WTC11 (cell line): ENCODE measurements around the gene PRUNE2. TPM values are rescaled to one million over a fixed set of nuclear protein-coding genes. Genes with fewer than 3 reads are reported as not detected.

ENCODE experiments used
- ATAC-seq: fragments of 200-7000 bp; cut with Tn5 transposase; 2 replicates; pipeline ENCODE4 v1.10.0; 2021; ENCODE audit warnings: mild to moderate bottlenecking, moderate library complexity
- CTCF ChIA-PET: fragments of 300-600 bp; sonication (Branson Sonifier 250); formaldehyde crosslinking; loops from one replicate; lab custom pipeline; 2021; ENCODE audit warnings: antibody characterized with exemption; lab: Charles Lee
- POLR2A ChIA-PET: fragments of 350-600 bp; sonication (Branson Sonifier 250); formaldehyde crosslinking; loops from one replicate; lab custom pipeline; 2021; ENCODE audit warnings: antibody characterized with exemption; lab: Charles Lee
- DNase-seq: peaks from one replicate; pipeline ENCODE4 v3.0.0; 2021; ENCODE audit warnings: low spot score
- H3K27ac Mint-ChIP-seq: 2 replicates; pipeline ENCODE4 v1.8.0; 2021; ENCODE audit warnings: mixed read lengths
- H3K27me3 Mint-ChIP-seq: 2 replicates; pipeline ENCODE4 v1.8.0; 2021; ENCODE audit warnings: low read depth, mild to moderate bottlenecking, moderate library complexity, mixed read lengths
- H3K36me3 Mint-ChIP-seq: 2 replicates; pipeline ENCODE4 v1.8.0; 2021; ENCODE audit warnings: mixed read lengths
- H3K4me1 Mint-ChIP-seq: 2 replicates; pipeline ENCODE4 v1.8.0; 2022; ENCODE audit warnings: mixed read lengths
- H3K4me3 Mint-ChIP-seq: 2 replicates; pipeline ENCODE4 v1.8.0; 2021; ENCODE audit warnings: mild to moderate bottlenecking, moderate library complexity, mixed read lengths
- H3K9me3 Mint-ChIP-seq: 2 replicates; pipeline ENCODE4 v1.8.0; 2021; ENCODE audit warnings: mixed read lengths
- ATF1 ChIP-seq: sonication (generic); formaldehyde crosslinking; IDR thresholded peaks from 2 replicates; pipeline ENCODE4 v1.8.1; 2023; ENCODE audit warnings: mild to moderate bottlenecking, moderate library complexity, missing genetic modification reagents
- CREB1 ChIP-seq: sonication (generic); formaldehyde crosslinking; IDR thresholded peaks from 2 replicates; pipeline ENCODE4 v1.8.0; 2023; ENCODE audit warnings: mild to moderate bottlenecking, missing genetic modification reagents
- ESRRA ChIP-seq: sonication (generic); formaldehyde crosslinking; IDR thresholded peaks from 2 replicates; pipeline ENCODE4 v1.8.1; 2022; ENCODE audit warnings: mild to moderate bottlenecking, missing genetic modification reagents, borderline replicate concordance
- FOXK1 ChIP-seq: sonication (generic); formaldehyde crosslinking; IDR thresholded peaks from 2 replicates; pipeline ENCODE4 v1.8.0; 2022; ENCODE audit warnings: mild to moderate bottlenecking, moderate library complexity, missing genetic modification reagents
- FOXP1 ChIP-seq: sonication (generic); formaldehyde crosslinking; IDR thresholded peaks from 2 replicates; pipeline ENCODE4 v1.8.0; 2022; ENCODE audit warnings: missing genetic modification reagents, mild to moderate bottlenecking, moderate library complexity, borderline replicate concordance
- MXD4 ChIP-seq: fragments of 250-450 bp; sonication (Bioruptor Pico); IDR thresholded peaks from 2 replicates; pipeline ENCODE4 v1.8.0; 2021; ENCODE audit warnings: mild to moderate bottlenecking, moderate library complexity, borderline replicate concordance
- RORB ChIP-seq: fragments of 250-450 bp; sonication (Bioruptor Pico); IDR thresholded peaks from 2 replicates; pipeline ENCODE4 v1.9.0; 2021; ENCODE audit warnings: mild to moderate bottlenecking
- ZNF416 ChIP-seq: fragments of 250-450 bp; sonication (Bioruptor Pico); IDR thresholded peaks from 2 replicates; pipeline ENCODE4 v1.9.0; 2021; ENCODE audit warnings: mild to moderate bottlenecking, inconsistent platforms
- total RNA-seq: library from RNA; stranded (reverse); gene quantifications from 3 replicates; pipeline ENCODE4 v1.2.3, GENCODE V29; 2021
- TF ChIP-seq, protein P1 (sequence below): fragments of 250-450 bp; sonication (Bioruptor Pico); IDR thresholded peaks from 2 replicates; pipeline ENCODE4 v2.1.2; 2022; ENCODE audit warnings: mild to moderate bottlenecking, moderate library complexity
- TF ChIP-seq, protein P2 (sequence below): sonication (generic); formaldehyde crosslinking; IDR thresholded peaks from 2 replicates; pipeline ENCODE4 v1.8.1; 2022; ENCODE audit warnings: missing genetic modification reagents, borderline replicate concordance
- TF ChIP-seq, protein P3 (sequence below): sonication (generic); formaldehyde crosslinking; IDR thresholded peaks from 2 replicates; pipeline ENCODE4 v1.8.0; 2023; ENCODE audit warnings: mild to moderate bottlenecking, missing genetic modification reagents
- TF ChIP-seq, protein P4 (sequence below): sonication (generic); formaldehyde crosslinking; IDR thresholded peaks from 2 replicates; pipeline ENCODE4 v1.8.0; 2022; ENCODE audit warnings: missing genetic modification reagents
- TF ChIP-seq, protein P5 (sequence below): sonication (generic); formaldehyde crosslinking; IDR thresholded peaks from 2 replicates; pipeline ENCODE4 v1.8.1; 2023; ENCODE audit warnings: mild to moderate bottlenecking, moderate library complexity, missing genetic modification reagents
- TF ChIP-seq, protein P6 (sequence below): sonication (generic); formaldehyde crosslinking; IDR thresholded peaks from 2 replicates; pipeline ENCODE4 v1.8.1; 2022; ENCODE audit warnings: mild to moderate bottlenecking, moderate library complexity, missing genetic modification reagents

PRUNE2 gene
- total RNA-seq, 1 experiment from 2014 or later: 13.1 TPM

DNA sequence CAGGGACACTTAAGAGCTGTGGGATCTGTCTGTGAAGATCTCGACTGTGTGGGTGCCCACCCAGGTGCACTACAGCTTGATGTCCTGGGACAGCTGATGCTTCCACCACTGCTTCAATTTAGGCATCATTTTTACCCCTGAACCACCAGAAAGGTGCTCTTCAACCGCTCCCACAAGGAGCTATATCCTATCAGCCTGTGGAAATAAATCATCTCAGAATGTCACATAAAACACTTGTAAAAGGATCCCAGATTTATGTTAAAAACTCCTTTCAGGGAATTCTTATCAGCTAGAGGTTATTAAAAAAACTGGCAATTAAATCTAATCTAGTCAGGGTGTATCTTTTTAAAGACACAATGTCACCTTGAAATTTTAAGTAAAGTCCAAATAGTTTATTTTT lies 224.4 kb downstream of the PRUNE2 start (continued):
- TF ChIP-seq, protein P1, sequence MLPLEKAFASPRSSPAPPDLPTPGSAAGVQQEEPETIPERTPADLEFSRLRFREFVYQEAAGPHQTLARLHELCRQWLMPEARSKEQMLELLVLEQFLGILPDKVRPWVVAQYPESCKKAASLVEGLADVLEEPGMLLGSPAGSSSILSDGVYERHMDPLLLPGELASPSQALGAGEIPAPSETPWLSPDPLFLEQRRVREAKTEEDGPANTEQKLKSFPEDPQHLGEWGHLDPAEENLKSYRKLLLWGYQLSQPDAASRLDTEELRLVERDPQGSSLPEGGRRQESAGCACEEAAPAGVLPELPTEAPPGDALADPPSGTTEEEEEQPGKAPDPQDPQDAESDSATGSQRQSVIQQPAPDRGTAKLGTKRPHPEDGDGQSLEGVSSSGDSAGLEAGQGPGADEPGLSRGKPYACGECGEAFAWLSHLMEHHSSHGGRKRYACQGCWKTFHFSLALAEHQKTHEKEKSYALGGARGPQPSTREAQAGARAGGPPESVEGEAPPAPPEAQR: no peak
- TF ChIP-seq, protein P2, sequence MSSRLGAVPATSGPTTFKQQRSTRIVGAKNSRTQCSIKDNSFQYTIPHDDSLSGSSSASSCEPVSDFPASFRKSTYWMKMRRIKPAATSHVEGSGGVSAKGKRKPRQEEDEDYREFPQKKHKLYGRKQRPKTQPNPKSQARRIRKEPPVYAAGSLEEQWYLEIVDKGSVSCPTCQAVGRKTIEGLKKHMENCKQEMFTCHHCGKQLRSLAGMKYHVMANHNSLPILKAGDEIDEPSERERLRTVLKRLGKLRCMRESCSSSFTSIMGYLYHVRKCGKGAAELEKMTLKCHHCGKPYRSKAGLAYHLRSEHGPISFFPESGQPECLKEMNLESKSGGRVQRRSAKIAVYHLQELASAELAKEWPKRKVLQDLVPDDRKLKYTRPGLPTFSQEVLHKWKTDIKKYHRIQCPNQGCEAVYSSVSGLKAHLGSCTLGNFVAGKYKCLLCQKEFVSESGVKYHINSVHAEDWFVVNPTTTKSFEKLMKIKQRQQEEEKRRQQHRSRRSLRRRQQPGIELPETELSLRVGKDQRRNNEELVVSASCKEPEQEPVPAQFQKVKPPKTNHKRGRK (CRISPR knock-in tag): no peak
- TF ChIP-seq, protein P3, sequence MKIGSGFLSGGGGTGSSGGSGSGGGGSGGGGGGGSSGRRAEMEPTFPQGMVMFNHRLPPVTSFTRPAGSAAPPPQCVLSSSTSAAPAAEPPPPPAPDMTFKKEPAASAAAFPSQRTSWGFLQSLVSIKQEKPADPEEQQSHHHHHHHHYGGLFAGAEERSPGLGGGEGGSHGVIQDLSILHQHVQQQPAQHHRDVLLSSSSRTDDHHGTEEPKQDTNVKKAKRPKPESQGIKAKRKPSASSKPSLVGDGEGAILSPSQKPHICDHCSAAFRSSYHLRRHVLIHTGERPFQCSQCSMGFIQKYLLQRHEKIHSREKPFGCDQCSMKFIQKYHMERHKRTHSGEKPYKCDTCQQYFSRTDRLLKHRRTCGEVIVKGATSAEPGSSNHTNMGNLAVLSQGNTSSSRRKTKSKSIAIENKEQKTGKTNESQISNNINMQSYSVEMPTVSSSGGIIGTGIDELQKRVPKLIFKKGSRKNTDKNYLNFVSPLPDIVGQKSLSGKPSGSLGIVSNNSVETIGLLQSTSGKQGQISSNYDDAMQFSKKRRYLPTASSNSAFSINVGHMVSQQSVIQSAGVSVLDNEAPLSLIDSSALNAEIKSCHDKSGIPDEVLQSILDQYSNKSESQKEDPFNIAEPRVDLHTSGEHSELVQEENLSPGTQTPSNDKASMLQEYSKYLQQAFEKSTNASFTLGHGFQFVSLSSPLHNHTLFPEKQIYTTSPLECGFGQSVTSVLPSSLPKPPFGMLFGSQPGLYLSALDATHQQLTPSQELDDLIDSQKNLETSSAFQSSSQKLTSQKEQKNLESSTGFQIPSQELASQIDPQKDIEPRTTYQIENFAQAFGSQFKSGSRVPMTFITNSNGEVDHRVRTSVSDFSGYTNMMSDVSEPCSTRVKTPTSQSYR (CRISPR knock-in tag): no peak
- no peak for TF ChIP-seq FOXP1

DNA sequence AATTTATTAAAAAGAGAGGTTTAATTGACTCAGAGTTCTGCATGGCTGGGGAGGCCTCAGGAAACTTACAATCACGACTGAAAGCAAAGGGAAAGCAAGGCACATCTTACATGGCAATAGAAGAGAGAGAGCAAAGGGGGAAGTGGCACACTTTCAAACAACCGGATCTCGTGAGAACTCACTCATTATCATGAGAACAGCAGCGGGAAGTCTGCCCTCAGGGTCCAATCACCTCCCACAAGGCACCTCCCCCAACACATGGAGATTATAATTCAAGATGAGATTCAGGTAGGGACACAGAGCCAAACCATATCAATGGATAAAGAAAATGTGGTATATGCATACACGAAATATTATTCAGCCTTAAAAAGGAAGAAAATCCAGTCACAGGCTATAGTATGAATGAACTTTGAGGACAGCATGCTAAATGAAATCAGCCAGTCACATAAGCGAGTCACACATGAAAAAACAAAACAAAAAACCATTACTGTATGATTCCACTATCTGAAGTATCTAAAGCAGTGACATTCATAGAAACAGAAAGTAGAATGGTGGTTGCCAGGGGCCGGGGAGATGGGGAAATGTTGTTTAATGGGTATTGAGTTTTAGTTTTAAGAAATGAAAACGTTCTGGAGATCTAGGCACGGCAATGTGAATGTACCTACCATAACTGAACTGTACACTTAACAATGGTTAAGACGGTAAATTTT lies 225.0 kb downstream of the PRUNE2 start:
- H3K4me1 Mint-ChIP-seq: peaks cover 3% of the 10 kb centered on the region
- TF ChIP-seq ATF1: no peak
- no peak for TF ChIP-seq RORB
- TF ChIP-seq, protein P4, sequence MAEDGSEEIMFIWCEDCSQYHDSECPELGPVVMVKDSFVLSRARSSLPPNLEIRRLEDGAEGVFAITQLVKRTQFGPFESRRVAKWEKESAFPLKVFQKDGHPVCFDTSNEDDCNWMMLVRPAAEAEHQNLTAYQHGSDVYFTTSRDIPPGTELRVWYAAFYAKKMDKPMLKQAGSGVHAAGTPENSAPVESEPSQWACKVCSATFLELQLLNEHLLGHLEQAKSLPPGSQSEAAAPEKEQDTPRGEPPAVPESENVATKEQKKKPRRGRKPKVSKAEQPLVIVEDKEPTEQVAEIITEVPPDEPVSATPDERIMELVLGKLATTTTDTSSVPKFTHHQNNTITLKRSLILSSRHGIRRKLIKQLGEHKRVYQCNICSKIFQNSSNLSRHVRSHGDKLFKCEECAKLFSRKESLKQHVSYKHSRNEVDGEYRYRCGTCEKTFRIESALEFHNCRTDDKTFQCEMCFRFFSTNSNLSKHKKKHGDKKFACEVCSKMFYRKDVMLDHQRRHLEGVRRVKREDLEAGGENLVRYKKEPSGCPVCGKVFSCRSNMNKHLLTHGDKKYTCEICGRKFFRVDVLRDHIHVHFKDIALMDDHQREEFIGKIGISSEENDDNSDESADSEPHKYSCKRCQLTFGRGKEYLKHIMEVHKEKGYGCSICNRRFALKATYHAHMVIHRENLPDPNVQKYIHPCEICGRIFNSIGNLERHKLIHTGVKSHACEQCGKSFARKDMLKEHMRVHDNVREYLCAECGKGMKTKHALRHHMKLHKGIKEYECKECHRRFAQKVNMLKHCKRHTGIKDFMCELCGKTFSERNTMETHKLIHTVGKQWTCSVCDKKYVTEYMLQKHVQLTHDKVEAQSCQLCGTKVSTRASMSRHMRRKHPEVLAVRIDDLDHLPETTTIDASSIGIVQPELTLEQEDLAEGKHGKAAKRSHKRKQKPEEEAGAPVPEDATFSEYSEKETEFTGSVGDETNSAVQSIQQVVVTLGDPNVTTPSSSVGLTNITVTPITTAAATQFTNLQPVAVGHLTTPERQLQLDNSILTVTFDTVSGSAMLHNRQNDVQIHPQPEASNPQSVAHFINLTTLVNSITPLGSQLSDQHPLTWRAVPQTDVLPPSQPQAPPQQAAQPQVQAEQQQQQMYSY (CRISPR knock-in tag): no peak
- no peak for TF ChIP-seq ESRRA (CRISPR knock-in tag)
- no peak for TF ChIP-seq MXD4 (CRISPR knock-in tag)
- no peak for TF ChIP-seq CREB1
- TF ChIP-seq, protein P5, sequence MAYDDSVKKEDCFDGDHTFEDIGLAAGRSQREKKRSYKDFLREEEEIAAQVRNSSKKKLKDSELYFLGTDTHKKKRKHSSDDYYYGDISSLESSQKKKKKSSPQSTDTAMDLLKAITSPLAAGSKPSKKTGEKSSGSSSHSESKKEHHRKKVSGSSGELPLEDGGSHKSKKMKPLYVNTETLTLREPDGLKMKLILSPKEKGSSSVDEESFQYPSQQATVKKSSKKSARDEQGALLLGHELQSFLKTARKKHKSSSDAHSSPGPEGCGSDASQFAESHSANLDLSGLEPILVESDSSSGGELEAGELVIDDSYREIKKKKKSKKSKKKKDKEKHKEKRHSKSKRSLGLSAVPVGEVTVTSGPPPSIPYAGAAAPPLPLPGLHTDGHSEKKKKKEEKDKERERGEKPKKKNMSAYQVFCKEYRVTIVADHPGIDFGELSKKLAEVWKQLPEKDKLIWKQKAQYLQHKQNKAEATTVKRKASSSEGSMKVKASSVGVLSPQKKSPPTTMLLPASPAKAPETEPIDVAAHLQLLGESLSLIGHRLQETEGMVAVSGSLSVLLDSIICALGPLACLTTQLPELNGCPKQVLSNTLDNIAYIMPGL (CRISPR knock-in tag): no peak
- no peak for TF ChIP-seq FOXK1 (CRISPR knock-in tag)
- TF ChIP-seq, protein P6, sequence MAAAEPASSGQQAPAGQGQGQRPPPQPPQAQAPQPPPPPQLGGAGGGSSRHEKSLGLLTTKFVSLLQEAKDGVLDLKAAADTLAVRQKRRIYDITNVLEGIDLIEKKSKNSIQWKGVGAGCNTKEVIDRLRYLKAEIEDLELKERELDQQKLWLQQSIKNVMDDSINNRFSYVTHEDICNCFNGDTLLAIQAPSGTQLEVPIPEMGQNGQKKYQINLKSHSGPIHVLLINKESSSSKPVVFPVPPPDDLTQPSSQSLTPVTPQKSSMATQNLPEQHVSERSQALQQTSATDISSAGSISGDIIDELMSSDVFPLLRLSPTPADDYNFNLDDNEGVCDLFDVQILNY (CRISPR knock-in tag): no peak
- no peak for TF ChIP-seq ZNF416 (CRISPR knock-in tag)
- no peak overlapping the region for H3K27ac Mint-ChIP-seq
- DNase-seq: no peak
- ChIA-PET POLR2A (no interaction called here), CTCF (no interaction called here)
- H3K36me3 Mint-ChIP-seq: peaks cover 16% of the 10 kb centered on the region
- peaks cover 25% of the 10 kb centered on the region for H3K9me3 Mint-ChIP-seq
- ATAC-seq: no peak
- H3K27me3 Mint-ChIP-seq: no peaks in the 10 kb centered on the region; the same call in 1 of the 2 replicates
- H3K4me3 Mint-ChIP-seq: no peak overlapping the region
